ENCODE data around the gene ALAD.

GRCh38 chr9:113444736-113445135 lies 43.7 kb upstream of the ALAD start:
- TF ChIP-seq TAF1 (IDR thresholded peaks at IDR 0.05; ENCODE audit: low read depth, low read length) (no peak), POLR2AphosphoS5 (IDR thresholded peaks at IDR 0.05; ENCODE audit: low read depth, low read length) (no peak), POU2F2 (IDR thresholded peaks at IDR 0.05; ENCODE audit: low read depth, low read length) (no peak), POLR2A (IDR thresholded peaks at IDR 0.05; ENCODE audit: low read depth, low read length) (no peak), SPI1 (IDR thresholded peaks at IDR 0.05; ENCODE audit: low read depth, low read length) (no peak), PAX5 (IDR thresholded peaks at IDR 0.05; ENCODE audit: insufficient read depth, low read length, severe bottlenecking) (no peak)
